ENCODE measurements around the gene MORN1.

DNA sequence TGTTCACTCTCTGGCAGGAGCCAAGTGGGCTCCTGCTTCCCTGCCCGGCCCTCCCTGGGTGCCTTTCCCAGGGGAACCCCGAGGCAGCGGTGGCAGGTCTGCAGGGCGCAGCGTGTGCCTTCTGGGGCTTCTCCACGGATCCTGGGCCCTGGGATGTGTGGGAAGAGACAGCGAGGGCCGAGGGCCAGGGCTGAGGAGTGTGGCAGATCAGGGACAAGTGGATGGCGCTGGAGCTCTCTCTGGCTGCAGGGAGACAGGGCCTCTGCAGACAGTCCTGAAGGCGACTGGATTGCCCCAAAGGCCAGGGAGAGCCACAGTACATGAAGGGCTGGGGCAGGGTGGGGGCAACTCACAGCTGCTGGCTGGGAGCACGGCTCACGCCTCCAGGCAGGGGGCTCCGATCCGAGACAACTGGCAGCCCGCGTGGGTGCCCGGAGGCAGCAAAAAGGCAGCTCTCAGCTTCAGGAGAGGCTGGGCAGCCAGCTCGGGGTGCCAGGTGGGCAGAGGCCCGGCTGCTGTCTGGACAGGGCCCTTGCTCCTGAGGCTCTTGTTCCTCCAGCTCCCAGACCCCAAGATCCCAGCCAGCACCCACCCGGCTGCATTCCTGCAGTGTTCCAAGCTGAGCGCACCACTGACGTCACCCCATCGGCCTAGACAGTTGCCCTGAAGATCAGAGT is 16.0 kb downstream of the MORN1 start:
- TF ChIP-seq, protein P1, sequence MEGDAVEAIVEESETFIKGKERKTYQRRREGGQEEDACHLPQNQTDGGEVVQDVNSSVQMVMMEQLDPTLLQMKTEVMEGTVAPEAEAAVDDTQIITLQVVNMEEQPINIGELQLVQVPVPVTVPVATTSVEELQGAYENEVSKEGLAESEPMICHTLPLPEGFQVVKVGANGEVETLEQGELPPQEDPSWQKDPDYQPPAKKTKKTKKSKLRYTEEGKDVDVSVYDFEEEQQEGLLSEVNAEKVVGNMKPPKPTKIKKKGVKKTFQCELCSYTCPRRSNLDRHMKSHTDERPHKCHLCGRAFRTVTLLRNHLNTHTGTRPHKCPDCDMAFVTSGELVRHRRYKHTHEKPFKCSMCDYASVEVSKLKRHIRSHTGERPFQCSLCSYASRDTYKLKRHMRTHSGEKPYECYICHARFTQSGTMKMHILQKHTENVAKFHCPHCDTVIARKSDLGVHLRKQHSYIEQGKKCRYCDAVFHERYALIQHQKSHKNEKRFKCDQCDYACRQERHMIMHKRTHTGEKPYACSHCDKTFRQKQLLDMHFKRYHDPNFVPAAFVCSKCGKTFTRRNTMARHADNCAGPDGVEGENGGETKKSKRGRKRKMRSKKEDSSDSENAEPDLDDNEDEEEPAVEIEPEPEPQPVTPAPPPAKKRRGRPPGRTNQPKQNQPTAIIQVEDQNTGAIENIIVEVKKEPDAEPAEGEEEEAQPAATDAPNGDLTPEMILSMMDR (IDR thresholded peaks at IDR 0.05; ENCODE audit: insufficient read depth, low read length, poor library complexity, severe bottlenecking): no peak
- no peak for TF ChIP-seq EZH2phosphoT487 (conservative IDR thresholded peaks at IDR 0.05; ENCODE audit: low read length)
